Measurements from ENCODE around the gene TMPRSS7.

TMPRSS7 gene, protein sequence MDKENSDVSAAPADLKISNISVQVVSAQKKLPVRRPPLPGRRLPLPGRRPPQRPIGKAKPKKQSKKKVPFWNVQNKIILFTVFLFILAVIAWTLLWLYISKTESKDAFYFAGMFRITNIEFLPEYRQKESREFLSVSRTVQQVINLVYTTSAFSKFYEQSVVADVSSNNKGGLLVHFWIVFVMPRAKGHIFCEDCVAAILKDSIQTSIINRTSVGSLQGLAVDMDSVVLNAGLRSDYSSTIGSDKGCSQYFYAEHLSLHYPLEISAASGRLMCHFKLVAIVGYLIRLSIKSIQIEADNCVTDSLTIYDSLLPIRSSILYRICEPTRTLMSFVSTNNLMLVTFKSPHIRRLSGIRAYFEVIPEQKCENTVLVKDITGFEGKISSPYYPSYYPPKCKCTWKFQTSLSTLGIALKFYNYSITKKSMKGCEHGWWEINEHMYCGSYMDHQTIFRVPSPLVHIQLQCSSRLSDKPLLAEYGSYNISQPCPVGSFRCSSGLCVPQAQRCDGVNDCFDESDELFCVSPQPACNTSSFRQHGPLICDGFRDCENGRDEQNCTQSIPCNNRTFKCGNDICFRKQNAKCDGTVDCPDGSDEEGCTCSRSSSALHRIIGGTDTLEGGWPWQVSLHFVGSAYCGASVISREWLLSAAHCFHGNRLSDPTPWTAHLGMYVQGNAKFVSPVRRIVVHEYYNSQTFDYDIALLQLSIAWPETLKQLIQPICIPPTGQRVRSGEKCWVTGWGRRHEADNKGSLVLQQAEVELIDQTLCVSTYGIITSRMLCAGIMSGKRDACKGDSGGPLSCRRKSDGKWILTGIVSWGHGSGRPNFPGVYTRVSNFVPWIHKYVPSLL

DNA sequence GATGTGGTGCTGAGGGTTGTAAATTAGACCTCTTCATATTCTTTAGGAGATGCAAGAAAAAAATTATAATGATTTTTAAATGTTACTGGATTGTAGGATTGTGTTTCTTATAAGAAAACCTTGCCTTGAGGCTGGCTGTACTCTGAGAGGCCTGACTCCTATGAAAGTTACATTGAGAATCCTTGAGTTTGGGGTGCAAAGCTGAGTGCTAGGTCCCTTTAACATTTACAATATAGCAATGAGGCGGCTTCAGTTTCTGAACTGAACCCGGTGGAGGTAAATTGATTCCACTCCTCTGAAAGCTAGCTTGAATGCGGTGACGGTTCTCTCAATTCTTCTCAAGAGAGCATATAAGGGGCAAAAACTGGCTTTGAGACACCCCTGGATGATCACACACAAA lies at the start of gene TMPRSS7:
TMPRSS7 (plus strand) TSS at position 301 of the 400 bp plus-strand sequence. CDS start 110 bp downstream, outside the sequence.
- no peak for DNase-seq

DNA sequence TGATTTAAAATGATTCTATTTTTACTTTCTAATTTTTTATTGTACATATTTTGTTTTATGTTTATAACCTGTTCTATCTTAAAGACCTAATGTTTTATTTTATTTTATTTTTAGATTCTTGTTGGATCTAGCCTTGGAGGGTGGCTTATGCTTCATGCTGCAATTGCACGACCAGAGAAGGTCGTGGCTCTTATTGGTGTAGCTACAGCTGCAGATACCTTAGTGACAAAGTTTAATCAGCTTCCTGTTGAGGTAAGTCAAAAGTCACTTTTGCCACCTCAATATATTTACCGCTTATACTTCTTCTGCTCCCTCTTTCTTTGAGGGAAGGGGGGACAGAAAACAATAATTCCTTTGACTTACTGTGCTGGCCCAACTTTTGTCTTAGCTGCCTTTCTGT lies 47.7 kb upstream of the TMPRSS7 start:
- DNase-seq: no peak

DNA sequence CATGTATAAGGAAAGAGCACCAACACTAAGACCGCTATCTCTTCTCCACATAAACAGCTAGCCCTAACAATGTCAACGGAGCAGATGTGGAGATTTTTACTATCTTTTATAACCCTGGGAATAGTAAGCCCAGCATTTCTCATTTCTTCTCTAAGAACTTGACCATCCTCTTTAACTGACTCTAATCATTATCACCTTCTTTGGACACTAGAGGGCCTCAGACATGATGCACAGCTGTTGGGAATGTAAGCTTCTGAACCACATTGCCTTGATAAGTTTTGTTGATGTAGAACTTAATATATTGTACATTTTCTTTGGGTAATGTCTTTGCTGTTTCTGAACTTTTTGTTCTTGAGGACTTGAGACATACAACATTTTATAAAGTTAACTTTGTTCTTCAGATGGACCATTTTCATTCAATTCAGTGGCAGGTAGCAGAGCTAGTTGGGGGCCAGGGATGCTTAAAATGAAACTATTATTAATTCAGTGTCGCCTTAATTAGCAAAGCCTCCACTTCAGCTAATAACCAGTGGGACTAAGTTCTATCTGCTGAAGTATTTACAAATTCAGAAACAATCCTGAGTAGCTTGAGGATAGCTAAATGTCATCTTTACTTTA lies 45.4 kb upstream of the TMPRSS7 start:
- peak; percentile 60 to 72 for DNase-seq

DNA sequence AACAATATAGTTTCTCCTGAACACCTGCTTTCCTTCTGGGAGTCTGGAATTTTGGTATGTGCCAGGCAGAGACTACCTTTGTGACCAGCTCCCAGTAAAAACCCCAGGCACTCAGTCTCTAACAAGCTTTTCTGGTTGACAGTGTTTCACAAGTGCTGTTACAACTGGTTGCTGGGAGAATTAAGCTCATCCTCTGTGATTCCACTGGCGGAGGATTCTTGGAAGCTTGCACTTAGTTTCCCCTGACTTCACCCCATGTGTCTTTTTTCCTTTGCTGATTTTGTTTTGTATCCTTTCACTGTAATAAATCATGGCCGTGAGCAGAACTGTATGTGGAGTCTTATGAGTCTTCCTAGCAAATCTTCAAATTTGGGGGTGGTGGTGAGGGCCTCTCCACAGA lies 41.5 kb upstream of the TMPRSS7 start:
- no peak for DNase-seq

DNA sequence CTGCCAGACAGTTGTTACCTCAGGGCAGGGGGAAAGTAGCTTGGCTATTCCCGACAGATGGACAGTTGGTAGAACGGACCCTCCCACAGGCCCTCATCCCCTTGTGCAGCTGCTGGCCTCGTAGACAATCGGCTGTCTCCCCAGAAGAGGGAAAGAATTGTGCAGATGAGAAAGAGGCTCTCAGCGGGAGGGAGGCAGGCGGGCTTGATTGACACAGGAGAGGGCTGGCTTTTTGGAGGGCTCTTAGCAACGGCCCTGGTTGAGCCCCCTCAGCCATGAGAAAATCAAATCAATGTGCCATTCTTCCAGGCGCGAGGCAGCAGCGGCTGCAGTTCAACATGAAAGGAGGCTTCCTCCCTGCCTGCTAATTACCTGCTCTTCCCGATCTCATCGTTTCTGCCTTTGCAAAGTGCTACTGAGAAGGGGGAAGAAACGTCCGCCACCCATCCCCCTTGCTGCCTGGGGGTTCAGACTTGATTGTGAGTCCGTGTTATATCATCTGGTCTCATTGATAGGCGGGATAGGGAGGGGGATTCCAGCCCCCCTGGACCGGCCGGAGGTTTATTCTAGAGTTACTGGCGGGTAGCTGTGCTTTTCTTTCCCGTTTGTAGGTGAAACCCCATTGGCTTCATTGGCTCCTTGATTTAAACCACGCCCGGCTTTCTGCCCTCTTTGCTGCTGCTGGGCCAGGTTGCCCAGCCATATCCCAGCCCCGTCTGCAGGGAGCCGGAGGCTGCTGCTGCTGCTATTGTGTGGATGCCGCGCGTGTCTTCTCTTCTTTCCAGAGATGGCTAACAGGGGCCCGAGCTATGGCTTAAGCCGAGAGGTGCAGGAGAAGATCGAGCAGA lies 35.7 kb upstream of the TMPRSS7 start, which contains the start of gene TAGLN3:
TAGLN3 (plus strand) TSS at position 287 of the 848 bp plus-strand sequence; CDS start at position 788, 501 bp downstream.
- peak; percentile 99 for DNase-seq

DNA sequence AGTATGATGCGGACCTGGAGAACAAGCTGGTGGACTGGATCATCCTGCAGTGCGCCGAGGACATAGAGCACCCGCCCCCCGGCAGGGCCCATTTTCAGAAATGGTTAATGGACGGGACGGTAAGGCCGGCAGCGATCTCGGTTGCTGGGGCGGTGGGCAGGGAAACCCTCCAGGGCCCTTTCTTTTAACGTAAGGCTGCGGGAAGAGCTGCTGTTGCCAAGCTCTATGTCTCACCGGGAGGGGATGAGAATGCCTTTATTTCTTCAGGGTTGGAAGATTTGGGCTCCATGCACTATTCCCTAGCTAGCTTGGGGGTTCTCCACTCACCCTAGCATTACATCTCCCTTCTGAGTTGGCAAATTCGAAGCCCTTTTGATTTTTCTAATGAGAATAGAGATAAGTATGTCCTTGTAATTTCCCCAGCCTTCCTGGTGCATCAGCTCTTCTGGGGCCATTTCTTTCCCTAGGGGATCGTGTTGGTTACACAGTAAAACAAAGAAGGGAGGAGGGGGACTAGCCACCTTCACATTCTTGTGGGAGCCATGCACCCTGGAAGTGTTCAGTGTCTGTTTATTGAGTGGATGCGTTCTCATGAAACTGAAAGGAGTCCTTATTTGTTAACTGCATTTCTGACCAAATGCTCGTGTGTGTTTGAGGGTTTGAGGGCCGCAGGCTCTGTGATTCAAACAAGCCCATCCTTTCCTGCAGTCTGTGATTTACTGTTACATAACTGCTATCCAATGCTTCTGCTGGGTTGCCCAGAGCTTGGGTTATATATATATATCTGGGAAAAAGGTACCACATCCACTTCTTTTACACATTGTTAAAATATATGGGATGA lies 34.8 kb upstream of the TMPRSS7 start:
- peak in 1 of 2 experiments; percentile 46 for DNase-seq

DNA sequence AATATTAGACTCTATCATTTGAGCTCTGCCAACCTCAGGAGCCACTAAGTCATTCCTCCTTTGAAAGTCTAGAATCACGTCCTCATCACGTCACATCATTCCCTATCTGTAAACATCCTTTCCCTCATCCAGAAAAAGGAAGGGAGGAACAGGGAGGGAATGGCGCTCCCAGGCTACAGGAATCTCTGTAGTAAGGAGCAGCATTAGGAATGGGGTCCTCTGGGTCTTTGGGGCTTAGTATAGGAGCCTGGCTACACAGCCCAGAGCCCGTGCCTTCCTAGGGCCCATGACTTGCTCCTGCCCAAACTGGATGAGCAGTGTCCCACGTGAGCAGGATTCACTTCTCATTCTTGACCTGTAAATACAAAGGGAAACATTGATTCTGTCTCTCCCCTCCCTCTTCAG lies 34.2 kb upstream of the TMPRSS7 start:
- DNase-seq: no peak

DNA sequence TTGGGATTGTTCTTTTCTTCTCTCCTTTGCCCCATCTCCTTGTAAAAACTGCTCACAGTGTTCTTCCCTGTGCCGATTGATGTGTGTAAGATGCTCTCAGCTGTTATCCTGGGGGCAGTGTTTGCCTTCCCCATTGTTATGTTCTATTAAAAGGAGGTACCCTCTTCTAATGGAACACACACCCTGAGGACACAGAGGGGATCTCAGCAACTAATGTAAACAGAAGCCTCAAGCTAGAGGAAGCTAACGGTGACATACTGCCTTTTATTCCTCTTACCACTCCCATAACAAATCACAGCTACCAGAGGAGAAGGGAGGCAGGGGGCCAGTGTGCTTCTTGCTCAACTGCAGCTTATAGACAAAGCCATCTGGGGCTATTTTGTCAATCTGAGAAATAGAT lies 33.6 kb upstream of the TMPRSS7 start:
- no peak for DNase-seq

DNA sequence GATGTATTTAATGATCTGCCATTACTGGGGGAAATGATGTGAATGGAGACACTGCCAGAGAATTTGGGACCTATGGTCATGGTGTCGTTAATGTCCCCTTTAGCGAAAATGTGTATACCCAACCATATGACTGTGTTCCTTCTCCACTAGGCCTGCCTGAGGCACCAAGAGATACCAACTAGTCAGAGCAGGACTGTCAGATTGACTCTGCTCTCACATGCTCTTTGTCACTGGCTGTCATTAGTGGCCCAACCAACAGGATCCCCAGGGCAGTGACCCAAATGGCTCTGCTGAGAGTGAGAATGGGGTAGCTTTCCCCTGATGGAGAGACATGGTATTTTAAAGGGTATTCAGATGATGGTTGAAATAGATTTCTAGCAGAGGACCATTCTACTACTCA lies 33.0 kb upstream of the TMPRSS7 start:
- no peak for DNase-seq

DNA sequence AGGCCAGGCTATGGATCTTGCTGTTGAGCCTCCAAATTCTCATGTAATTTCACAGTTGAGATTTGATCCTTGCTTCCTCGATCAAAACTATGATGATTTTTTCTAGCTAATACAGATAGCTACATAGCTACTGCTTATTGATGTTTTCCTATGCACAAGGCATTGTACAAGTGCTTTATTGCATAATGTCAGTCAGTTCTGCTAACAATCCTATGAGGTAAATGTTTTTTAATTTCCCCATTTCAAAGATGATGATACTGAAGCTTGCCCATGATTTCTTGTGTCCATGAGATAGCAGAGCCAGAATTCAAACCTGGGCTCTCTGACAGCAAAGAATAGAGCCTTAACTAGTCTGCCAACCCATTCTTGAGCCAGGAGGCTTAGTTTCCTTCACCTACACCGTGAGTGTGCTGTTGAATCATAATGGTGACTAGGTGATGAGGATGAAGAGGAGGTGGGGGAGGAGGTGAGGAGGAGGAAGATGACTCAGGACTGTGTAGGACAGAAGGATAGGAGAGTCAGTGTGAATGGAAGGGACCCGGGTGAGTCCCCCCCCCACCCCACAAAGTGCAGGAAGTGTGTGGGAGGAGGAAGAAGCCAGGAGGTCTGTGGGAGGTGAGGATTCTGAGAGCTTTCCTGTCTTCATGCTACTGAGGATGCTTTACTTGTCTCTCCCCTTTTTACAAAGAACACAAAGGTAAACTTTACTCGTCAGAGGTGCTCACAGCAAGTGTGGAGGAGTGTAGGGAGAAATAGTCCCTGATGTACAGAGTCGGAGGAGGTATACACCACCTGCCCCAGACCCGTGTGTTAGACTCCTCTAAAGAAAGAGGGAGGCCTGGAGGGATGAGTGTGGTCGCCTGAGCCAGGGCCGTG lies 32.2 kb upstream of the TMPRSS7 start:
- DNase-seq: no peak

DNA sequence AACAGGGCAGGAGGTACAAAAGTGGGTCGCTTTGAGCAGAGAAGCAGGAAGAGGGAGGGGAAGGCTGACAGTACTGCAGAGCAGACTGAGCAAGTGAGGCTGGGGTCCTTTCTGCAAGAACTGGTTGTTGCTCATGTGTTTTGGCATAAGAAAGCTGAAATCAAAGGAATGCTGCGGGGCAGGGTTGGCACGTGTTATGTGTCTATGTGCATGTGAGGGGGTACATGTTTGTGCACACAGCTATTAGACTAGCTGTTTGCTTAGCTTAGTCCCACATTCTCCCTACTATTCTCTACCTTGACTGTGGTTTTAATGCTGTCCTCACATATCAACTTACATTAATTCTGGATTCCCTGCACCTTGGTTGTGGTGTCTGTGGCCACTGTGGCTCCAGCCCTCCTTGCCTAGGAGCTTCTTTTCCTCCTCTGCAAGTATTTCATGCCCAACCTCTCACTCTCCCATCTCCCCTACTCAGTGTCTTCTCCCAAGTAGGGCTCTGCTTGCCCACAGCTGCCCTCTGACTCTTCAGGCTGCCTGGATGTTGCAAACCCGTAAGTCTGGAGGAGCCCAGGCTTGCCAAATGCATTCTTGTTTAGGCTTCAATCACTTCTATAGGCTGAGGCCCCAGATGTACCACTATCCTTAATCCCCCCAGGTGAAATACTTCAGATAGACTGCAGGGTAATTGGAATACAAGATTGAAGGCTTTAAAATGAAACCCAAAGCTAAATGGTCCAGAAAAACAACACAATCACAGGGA lies 31.0 kb upstream of the TMPRSS7 start:
- DNase-seq: peak in 1 of 2 experiments; percentile 55

DNA sequence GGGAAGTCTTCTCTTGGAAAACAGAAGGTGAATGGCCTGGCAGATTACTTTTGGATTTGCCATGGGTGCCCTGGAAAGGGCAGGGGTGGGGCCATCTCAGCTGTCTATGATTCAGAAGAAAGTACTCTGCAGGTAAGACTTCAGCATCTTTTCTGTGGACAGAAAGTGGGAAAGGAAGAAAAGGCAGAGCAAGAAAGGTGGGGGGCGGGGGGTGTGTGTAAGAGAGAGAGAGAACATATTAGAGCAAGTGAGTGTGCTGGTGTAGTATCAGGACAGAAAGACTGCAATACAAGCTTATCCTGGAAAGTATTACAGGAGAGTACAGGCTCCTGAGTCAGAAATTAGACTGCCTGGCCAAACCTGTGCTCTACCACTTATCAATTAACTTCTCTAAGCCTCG lies 30.3 kb upstream of the TMPRSS7 start:
- DNase-seq: no peak

DNA sequence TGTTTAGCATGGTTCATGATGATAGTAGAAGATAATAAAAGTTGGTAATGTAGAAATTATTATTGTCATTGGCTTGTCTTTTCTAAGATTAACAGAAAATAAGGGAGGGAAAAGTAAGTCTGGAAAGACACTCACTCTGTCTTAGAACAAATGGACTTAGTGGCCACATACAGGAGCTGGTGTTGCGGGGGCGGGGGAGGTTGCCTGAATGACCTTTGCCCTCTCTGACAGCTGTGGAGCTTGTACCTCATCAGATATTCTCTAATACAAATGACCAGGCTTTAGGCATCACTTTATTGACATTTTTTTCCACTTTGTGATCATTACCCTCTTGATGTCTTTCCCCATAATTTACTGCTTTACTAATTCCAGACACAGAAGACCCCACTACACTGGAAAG lies 29.9 kb upstream of the TMPRSS7 start:
- no peak for DNase-seq

DNA sequence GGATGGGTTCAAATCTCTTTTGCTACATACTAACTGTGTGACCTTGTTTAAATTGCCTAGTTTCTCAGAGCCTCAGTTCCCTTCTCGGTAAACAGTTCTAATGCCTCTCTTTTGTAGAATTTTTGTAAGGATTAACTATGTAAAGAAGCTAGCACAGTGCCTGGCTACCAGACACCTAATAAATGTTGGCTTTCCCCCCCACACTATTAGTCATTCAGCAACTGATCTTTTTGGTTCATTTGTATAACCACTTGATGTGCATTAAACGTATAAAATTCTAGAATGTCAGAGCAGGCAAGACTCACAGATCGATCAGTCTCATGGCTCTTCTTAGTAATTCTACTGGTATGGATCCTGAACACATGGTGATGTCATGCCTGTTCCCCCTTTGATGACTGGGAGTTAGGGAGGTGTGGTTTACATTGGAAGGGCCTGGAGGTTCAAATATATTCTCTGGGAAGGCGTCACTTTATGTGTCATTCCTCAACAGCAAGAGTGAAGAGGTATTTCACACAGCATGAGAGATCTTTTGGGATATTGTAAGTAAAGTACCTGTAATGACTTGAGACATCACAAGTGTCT lies 29.4 kb upstream of the TMPRSS7 start:
- DNase-seq: no peak

DNA sequence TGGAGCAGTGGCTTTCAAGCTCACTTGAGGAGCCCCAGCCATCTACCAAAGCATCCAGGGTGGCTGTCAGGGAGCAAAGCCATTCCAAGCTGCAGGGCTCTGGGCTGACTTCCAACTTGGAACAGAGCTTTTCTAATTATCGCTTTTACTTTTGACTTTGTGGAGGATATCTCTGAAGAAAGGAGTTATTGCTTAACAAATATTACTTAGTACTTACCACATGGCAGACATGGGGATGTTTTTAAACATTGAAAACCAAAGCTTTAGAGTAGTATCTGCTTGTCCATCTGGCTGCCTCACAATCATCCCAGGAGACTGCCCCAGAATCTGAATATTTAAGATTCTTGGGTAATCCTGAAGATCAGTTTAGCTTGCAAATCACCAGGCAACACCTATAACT lies 26.9 kb upstream of the TMPRSS7 start:
- no peak for DNase-seq

DNA sequence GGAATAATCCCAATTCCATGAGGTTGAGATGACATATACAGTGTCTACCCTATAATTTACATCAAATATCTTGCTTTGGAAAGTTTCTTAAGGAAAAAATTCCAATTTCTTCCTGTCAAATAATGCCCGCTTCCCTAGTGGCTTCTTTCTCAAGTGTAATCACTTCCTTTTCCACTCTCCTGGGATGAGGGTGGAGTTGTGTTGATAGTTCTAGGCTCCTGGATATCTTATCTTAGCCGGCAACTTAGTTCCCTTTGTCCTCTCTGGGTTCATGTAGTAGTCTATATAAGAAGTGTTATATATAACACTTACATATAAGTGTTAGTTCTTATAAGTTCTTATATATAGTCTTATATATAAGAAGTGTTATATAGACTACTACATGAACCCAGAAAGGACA lies 24.9 kb upstream of the TMPRSS7 start:
- no peak for DNase-seq

DNA sequence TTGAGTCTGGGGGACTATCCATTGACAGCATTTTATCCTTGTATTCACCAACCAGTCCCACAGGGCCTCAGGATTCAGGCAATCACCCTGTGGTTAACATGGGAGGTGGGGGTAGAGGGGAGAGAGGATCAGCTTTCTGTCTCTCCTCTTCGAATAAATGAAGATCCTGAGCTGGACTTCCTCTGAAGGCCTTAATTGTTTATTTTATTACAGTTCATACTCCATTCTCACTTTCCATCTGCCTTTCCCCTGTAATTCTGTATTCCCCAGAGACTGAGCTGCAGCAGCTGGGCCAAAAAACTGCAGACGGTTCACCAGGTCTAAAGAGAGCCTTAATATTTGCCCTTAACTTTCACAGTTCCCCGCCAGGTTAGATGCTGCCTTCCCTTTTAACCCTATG lies 23.9 kb upstream of the TMPRSS7 start:
- DNase-seq: peak; percentile 82 to 94

DNA sequence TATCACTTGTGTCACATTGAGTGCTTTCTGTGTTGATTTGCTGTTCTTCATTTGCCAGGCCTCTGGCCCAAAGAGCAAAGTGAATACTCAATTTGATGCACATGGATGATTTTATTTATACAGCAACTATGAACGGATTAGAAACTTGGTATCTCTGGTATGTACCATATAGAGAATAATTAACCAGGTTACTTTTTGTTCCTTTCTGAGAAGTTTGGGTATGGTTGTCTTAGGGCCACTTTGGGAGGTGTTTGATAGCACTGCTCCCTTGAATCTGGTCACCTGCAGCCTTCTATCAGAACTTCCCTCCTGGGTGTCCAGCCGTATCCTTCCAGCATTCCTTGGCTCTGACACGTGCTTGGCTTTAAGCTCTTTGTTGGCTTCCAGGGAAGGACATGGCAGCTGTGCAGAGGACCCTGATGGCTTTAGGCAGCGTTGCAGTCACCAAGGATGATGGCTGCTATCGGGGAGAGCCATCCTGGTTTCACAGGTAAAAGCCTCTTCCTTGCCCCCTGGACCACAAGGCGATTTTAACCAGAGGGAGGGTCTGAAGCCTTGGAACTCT lies 23.1 kb upstream of the TMPRSS7 start:
- DNase-seq: no peak

Data from NCI-H524 (cell line).